Measurements from ENCODE around the gene PPP2R5D. TPM values are rescaled to one million over a fixed set of nuclear protein-coding genes. Genes with fewer than 3 reads are reported as not detected.

Gene PPP2R5D
- total RNA-seq, 1 donor from 2014 or later, result 52.2 TPM

GRCh38 chr6:43021270-43022047 is 37.1 kb downstream of the PPP2R5D start, which contains the start of gene RRP36:
Gene RRP36, plus strand, starts transcription at chr6:43021623. Its CDS starts 32 bp downstream, at chr6:43021655.
- Mint-ChIP-seq H3K27ac (peak within 1 kb of the TSS; percentile 95), H3K9me3 (ENCODE audit: low read depth) (no peaks in the 10 kb centered on the region), H3K36me3 (ENCODE audit: insufficient read depth) (peaks cover 14% of the 10 kb centered on the region), H3K27me3 (no peaks in the 10 kb centered on the region), H3K4me3 (ENCODE audit: low read depth) (peak within 1 kb of the TSS; percentile 98), H3K4me1 (ENCODE audit: low read depth) (no peaks in the 10 kb centered on the region)
- peak; percentile 49 for DNase-seq (ENCODE audit: low spot score, unreplicated experiment)
- TF ChIP-seq CTCF (IDR thresholded peaks at IDR 0.05; ENCODE audit: unreplicated experiment), result no peak

GRCh38 chr6:43024436-43024835 is 40.1 kb downstream of the PPP2R5D start:
- H3K4me1 Mint-ChIP-seq (ENCODE audit: low read depth), result no peaks in the 10 kb centered on the region
- no peak overlapping the region for H3K27ac Mint-ChIP-seq
- H3K36me3 Mint-ChIP-seq (ENCODE audit: insufficient read depth), result peaks cover 17% of the 10 kb centered on the region
- no peak for TF ChIP-seq CTCF (IDR thresholded peaks at IDR 0.05; ENCODE audit: unreplicated experiment)
- H3K4me3 Mint-ChIP-seq (ENCODE audit: low read depth), result peak overlapping the region; percentile 44
- no peaks in the 10 kb centered on the region for H3K27me3 Mint-ChIP-seq
- H3K9me3 Mint-ChIP-seq (ENCODE audit: low read depth), result no peaks in the 10 kb centered on the region
- no peak for DNase-seq (ENCODE audit: low spot score, unreplicated experiment)

- H3K4me3 Mint-ChIP-seq (ENCODE audit: low read depth), result no peak overlapping the region
- no peaks in the 10 kb centered on the region for H3K4me1 Mint-ChIP-seq (ENCODE audit: low read depth)
- peaks cover 21% of the 10 kb centered on the region for H3K36me3 Mint-ChIP-seq (ENCODE audit: insufficient read depth)
- TF ChIP-seq CTCF (IDR thresholded peaks at IDR 0.05; ENCODE audit: unreplicated experiment), result no peak
- no peaks in the 10 kb centered on the region for H3K27me3 Mint-ChIP-seq
- DNase-seq (ENCODE audit: low spot score, unreplicated experiment), result no peak
- H3K27ac Mint-ChIP-seq, result no peak overlapping the region
- no peaks in the 10 kb centered on the region for H3K9me3 Mint-ChIP-seq (ENCODE audit: low read depth)
Measured at GRCh38 chr6:43026365-43026764, 42.0 kb downstream of the PPP2R5D start.

GRCh38 chr6:43029120-43029519 is 44.8 kb downstream of the PPP2R5D start:
- TF ChIP-seq CTCF (IDR thresholded peaks at IDR 0.05; ENCODE audit: unreplicated experiment), result no peak
- Mint-ChIP-seq H3K36me3 (ENCODE audit: insufficient read depth) (peaks cover 31% of the 10 kb centered on the region), H3K4me1 (ENCODE audit: low read depth) (no peaks in the 10 kb centered on the region)

GRCh38 chr6:43032326-43032725 is 48.0 kb downstream of the PPP2R5D start:
- Mint-ChIP-seq H3K9me3 (ENCODE audit: low read depth) (no peaks in the 10 kb centered on the region), H3K27ac (no peak overlapping the region), H3K27me3 (no peaks in the 10 kb centered on the region), H3K4me3 (ENCODE audit: low read depth) (no peak overlapping the region), H3K36me3 (ENCODE audit: insufficient read depth) (peaks cover 22% of the 10 kb centered on the region), H3K4me1 (ENCODE audit: low read depth) (no peaks in the 10 kb centered on the region)
- no peak for TF ChIP-seq CTCF (IDR thresholded peaks at IDR 0.05; ENCODE audit: unreplicated experiment)
- no peak for DNase-seq (ENCODE audit: low spot score, unreplicated experiment)

More at GRCh38 chr6:43029120-43029519, 44.8 kb downstream of the PPP2R5D start:
- Mint-ChIP-seq H3K27me3 (no peaks in the 10 kb centered on the region), H3K4me3 (ENCODE audit: low read depth) (no peak overlapping the region), H3K27ac (peak overlapping the region; percentile 37), H3K9me3 (ENCODE audit: low read depth) (no peaks in the 10 kb centered on the region)
- no peak for DNase-seq (ENCODE audit: low spot score, unreplicated experiment)
